ENCODE measurements around the gene IFNGR2. TPM values are rescaled to one million over a fixed set of nuclear protein-coding genes. Genes with fewer than 3 reads are reported as not detected.

IFNGR2 gene
- total and polyA plus RNA-seq, 2 of the 4 experiments (the other 2 are of a cell fraction): 66.0 to 73.8 TPM

DNA sequence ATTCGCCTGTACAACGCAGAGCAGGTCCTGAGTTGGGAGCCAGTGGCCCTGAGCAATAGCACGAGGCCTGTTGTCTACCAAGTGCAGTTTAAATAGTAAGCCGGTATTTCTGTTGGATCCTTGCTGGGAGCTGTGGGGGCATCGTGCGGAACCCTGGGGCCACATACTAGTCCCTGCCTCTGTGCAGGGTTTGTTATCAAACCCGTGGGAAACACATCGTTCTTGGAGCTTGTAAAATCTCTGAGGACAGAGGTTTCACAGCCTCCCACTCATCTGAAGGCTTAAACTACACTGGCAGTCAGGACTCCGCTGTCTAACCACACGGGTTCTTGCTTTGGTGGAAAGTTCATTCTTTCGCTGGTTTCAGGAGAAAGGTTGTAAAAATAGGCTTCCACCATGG lies 11.7 kb downstream of the IFNGR2 start:
- Histone ChIP-seq H2BK5ac (ENCODE audit: low read depth, low read length, poor library complexity, severe bottlenecking) (no peak overlapping the region), H2AFZ (replicated peaks; ENCODE audit: low read length, poor library complexity) (no peak overlapping the region), H3K27ac (ENCODE audit: insufficient read depth, low read length) (no peak overlapping the region), H3K27me3 (ENCODE audit: control insufficient read depth, insufficient read depth, low read length) (no peaks in the 10 kb centered on the region), H3K4me1 (ENCODE audit: control insufficient read depth, insufficient read depth, low read length) (peaks cover 12% of the 10 kb centered on the region), H3K4me3 (ENCODE audit: insufficient read depth, low read depth, low read length) (no peak overlapping the region), H2BK120ac (ENCODE audit: low read depth, low read length) (no peak overlapping the region), H3K9ac (ENCODE audit: low read depth, low read length) (no peak overlapping the region), H3K4ac (ENCODE audit: low read depth, low read length) (no peak overlapping the region), H3K56ac (ENCODE audit: extremely low read depth, insufficient read depth, low read length) (no peak overlapping the region), H3K9me3 (ENCODE audit: control insufficient read depth, insufficient read depth, low read length) (no peaks in the 10 kb centered on the region), H4K8ac (ENCODE audit: low read depth in 2 of 2, low read length in 2 of 2) (no peak overlapping the region), H2AK5ac (ENCODE audit: low read depth, low read length) (no peak overlapping the region), H3K23ac (ENCODE audit: low read depth, low read length) (no peak overlapping the region), H3K18ac (ENCODE audit: low read depth, low read length) (no peak overlapping the region), H2BK15ac (ENCODE audit: low read depth, low read length) (no peak overlapping the region), H4K20me1 (ENCODE audit: insufficient read depth, low read length) (peaks cover 65% of the 10 kb centered on the region), H4K91ac (ENCODE audit: insufficient read depth, low read depth, low read length) (no peak overlapping the region), H3K9me1 (ENCODE audit: insufficient read depth, low read length) (peaks cover 23% of the 10 kb centered on the region), H3K4me2 (ENCODE audit: low read depth, low read length) (no peak overlapping the region), H3K14ac (replicated peaks; ENCODE audit: low read depth, low read length) (no peak overlapping the region), H2AK9ac (replicated peaks; ENCODE audit: low read depth, low read length, poor library complexity) (no peak overlapping the region), H2BK20ac (ENCODE audit: low read depth, low read length) (no peak overlapping the region), H3K36me3 (ENCODE audit: control insufficient read depth, insufficient read depth, low read length) (peaks cover 29% of the 10 kb centered on the region), H4K5ac (ENCODE audit: low read depth, low read length) (no peak overlapping the region), H3K79me1 (ENCODE audit: low read depth in 1 of 2, low read length in 2 of 2) (peaks cover 41 to 66% of the 10 kb centered on the region in 2 experiments)
- no peak for TF ChIP-seq MXI1 (IDR thresholded peaks at IDR 0.05; ENCODE audit: borderline replicate concordance, low read depth, low read length)
- TF ChIP-seq CEBPB (IDR thresholded peaks at IDR 0.05; ENCODE audit: low read depth, low read length): no peak
- TF ChIP-seq, protein P1, sequence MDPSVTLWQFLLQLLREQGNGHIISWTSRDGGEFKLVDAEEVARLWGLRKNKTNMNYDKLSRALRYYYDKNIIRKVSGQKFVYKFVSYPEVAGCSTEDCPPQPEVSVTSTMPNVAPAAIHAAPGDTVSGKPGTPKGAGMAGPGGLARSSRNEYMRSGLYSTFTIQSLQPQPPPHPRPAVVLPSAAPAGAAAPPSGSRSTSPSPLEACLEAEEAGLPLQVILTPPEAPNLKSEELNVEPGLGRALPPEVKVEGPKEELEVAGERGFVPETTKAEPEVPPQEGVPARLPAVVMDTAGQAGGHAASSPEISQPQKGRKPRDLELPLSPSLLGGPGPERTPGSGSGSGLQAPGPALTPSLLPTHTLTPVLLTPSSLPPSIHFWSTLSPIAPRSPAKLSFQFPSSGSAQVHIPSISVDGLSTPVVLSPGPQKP (IDR thresholded peaks at IDR 0.05; ENCODE audit: borderline replicate concordance, low read depth, low read length): no peak
- no peak for TF ChIP-seq NFE2L2 (IDR thresholded peaks at IDR 0.05; ENCODE audit: low read depth, low read length)
- no peak for TF ChIP-seq CHD1 (IDR thresholded peaks at IDR 0.05; ENCODE audit: low read depth, low read length)
- TF ChIP-seq, protein P2, sequence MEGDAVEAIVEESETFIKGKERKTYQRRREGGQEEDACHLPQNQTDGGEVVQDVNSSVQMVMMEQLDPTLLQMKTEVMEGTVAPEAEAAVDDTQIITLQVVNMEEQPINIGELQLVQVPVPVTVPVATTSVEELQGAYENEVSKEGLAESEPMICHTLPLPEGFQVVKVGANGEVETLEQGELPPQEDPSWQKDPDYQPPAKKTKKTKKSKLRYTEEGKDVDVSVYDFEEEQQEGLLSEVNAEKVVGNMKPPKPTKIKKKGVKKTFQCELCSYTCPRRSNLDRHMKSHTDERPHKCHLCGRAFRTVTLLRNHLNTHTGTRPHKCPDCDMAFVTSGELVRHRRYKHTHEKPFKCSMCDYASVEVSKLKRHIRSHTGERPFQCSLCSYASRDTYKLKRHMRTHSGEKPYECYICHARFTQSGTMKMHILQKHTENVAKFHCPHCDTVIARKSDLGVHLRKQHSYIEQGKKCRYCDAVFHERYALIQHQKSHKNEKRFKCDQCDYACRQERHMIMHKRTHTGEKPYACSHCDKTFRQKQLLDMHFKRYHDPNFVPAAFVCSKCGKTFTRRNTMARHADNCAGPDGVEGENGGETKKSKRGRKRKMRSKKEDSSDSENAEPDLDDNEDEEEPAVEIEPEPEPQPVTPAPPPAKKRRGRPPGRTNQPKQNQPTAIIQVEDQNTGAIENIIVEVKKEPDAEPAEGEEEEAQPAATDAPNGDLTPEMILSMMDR (conservative IDR thresholded peaks at IDR 0.05; ENCODE audit: low read depth, low read length): no peak
- TF ChIP-seq RAD21 (IDR thresholded peaks at IDR 0.05; ENCODE audit: low read length): no peak
- TF ChIP-seq MAZ (IDR thresholded peaks at IDR 0.05; ENCODE audit: borderline replicate concordance, low read depth, low read length): no peak
- TF ChIP-seq RFX5 (IDR thresholded peaks at IDR 0.05; ENCODE audit: low read depth, low read length): no peak
- TF ChIP-seq SMC3 (IDR thresholded peaks at IDR 0.05; ENCODE audit: low read depth, low read length): no peak
- TF ChIP-seq, protein P3, sequence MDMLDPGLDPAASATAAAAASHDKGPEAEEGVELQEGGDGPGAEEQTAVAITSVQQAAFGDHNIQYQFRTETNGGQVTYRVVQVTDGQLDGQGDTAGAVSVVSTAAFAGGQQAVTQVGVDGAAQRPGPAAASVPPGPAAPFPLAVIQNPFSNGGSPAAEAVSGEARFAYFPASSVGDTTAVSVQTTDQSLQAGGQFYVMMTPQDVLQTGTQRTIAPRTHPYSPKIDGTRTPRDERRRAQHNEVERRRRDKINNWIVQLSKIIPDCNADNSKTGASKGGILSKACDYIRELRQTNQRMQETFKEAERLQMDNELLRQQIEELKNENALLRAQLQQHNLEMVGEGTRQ (IDR thresholded peaks at IDR 0.05; ENCODE audit: low read depth, low read length): no peak
- TF ChIP-seq RCOR1 (IDR thresholded peaks at IDR 0.05; ENCODE audit: insufficient replicate concordance, low read length): no peak
- no peak for TF ChIP-seq BHLHE40 (IDR thresholded peaks at IDR 0.05; ENCODE audit: low read depth, low read length)
- TF ChIP-seq POLR2A (IDR thresholded peaks at IDR 0.05; ENCODE audit: low read depth, low read length): no peak
- no peak for TF ChIP-seq FOS (IDR thresholded peaks at IDR 0.05; ENCODE audit: low read depth, low read length)
- no peak for TF ChIP-seq MAFK (IDR thresholded peaks at IDR 0.05; ENCODE audit: low read depth, low read length)
- WGBS, 2 experiments (ENCODE audit: extremely low coverage in 2 of 2, insufficient read length in 1 of 2): 100% methylated on average over 2 of the region's 11 CpGs; no CpG with 5 or more reads in 1 of the 2 experiments
- intact Hi-C loops (cut with micrococcal nuclease) (no loop called here), in situ Hi-C loops (cut with MboI; ENCODE audit: low sequenced_read_pairs) (no loop called here), dilution Hi-C loops (cut with HindIII; ENCODE audit: low sequenced_read_pairs, unreplicated experiment) (no loop called here)
- ATAC-seq (ENCODE audit: low read depth): no peak
- BruUV-seq (replicated peaks): no TSS peak
- ChIA-PET POLR2A (ENCODE audit: unreplicated experiment) (no interaction called here), CTCF (no interaction called here)
- DNase-seq: no peak
